ENCODE measurements around the gene STMND1.

Gene STMND1

DNA sequence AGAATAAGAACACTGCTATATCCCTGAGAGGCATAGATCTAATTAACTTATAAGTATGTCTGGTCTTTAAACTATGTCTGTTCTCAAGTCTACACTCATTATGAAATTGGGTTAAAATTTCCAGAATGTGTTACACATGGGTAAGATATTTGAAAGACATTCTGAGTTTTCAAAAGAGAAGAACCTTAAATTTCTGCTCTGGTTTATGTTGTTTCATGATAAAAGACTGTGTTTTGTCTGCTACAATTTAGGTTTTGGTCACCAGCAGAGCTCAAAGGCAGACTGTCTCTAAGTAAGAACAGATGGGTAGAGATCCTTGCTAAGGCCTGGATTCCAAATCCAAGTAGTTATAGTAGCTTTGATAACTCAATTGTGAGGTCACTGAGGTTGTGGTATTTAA lies 6.0 kb downstream of the STMND1 start:
- TF ChIP-seq EGR1 (IDR thresholded peaks at IDR 0.05) (no peak), NFIC (IDR thresholded peaks at IDR 0.05) (no peak), FOXM1 (IDR thresholded peaks at IDR 0.05; ENCODE audit: borderline replicate concordance, low read depth) (no peak), TCF12 (IDR thresholded peaks at IDR 0.05; ENCODE audit: low read depth) (no peak), CEBPB (IDR thresholded peaks at IDR 0.05) (no peak), YY1 (IDR thresholded peaks at IDR 0.05; ENCODE audit: low read depth) (no peak), TEAD4 (IDR thresholded peaks at IDR 0.05) (no peak), CREB1 (IDR thresholded peaks at IDR 0.05; ENCODE audit: low read depth) (no peak), ZBTB7A (IDR thresholded peaks at IDR 0.05; ENCODE audit: low read depth) (no peak), TAF1 (IDR thresholded peaks at IDR 0.05; ENCODE audit: low read depth) (no peak), EP300 (IDR thresholded peaks at IDR 0.05; ENCODE audit: borderline replicate concordance) (no peak), RAD21 (IDR thresholded peaks at IDR 0.05; ENCODE audit: low read depth) (no peak)
- TF ChIP-seq, protein P1, sequence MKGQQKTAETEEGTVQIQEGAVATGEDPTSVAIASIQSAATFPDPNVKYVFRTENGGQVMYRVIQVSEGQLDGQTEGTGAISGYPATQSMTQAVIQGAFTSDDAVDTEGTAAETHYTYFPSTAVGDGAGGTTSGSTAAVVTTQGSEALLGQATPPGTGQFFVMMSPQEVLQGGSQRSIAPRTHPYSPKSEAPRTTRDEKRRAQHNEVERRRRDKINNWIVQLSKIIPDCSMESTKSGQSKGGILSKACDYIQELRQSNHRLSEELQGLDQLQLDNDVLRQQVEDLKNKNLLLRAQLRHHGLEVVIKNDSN (IDR thresholded peaks at IDR 0.05) = no peak
- TF ChIP-seq, protein P2, sequence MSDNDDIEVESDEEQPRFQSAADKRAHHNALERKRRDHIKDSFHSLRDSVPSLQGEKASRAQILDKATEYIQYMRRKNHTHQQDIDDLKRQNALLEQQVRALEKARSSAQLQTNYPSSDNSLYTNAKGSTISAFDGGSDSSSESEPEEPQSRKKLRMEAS (IDR thresholded peaks at IDR 0.05) = no peak
- TF ChIP-seq, protein P3, sequence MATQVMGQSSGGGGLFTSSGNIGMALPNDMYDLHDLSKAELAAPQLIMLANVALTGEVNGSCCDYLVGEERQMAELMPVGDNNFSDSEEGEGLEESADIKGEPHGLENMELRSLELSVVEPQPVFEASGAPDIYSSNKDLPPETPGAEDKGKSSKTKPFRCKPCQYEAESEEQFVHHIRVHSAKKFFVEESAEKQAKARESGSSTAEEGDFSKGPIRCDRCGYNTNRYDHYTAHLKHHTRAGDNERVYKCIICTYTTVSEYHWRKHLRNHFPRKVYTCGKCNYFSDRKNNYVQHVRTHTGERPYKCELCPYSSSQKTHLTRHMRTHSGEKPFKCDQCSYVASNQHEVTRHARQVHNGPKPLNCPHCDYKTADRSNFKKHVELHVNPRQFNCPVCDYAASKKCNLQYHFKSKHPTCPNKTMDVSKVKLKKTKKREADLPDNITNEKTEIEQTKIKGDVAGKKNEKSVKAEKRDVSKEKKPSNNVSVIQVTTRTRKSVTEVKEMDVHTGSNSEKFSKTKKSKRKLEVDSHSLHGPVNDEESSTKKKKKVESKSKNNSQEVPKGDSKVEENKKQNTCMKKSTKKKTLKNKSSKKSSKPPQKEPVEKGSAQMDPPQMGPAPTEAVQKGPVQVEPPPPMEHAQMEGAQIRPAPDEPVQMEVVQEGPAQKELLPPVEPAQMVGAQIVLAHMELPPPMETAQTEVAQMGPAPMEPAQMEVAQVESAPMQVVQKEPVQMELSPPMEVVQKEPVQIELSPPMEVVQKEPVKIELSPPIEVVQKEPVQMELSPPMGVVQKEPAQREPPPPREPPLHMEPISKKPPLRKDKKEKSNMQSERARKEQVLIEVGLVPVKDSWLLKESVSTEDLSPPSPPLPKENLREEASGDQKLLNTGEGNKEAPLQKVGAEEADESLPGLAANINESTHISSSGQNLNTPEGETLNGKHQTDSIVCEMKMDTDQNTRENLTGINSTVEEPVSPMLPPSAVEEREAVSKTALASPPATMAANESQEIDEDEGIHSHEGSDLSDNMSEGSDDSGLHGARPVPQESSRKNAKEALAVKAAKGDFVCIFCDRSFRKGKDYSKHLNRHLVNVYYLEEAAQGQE (IDR thresholded peaks at IDR 0.05; ENCODE audit: low read depth) = no peak

DNA sequence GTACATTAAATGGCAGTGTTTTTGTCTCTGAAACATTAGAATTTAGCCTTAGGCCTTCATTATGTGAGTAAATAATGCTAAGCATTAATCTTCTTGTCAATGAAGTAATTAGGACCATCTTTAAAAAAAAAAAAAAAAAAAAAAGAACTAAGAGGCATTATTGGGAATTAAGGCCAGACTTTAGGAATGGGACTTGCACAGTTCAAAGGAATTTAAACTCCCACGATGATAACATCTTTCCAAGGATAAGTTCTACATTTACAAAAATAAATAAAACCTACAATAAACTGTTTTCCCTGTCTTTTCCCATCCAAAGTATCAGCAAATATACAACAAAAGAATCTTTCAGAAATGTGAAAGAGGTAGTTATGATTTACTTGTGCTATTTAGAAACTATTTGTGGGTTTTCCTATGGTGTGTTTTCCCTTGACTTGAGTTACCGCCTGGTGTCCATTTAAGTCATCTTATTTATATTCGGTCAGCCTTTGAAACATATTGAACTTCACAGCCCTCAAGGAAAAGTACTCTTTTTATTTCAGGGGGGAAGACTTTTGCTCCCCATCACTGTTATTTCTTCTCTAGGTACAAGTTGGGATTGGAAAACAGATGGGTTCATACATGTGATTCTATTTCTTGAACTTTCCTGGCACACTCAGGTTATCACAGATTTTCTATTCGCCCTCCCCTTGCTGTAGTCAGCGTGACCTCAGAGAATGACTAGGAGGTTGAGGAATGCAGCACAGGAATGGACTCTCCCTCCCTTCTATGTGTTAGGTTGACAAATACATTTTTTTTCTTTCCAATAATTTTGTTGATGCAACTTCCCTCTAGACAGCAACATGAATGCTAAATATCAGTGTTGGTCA lies 13.6 kb downstream of the STMND1 start:
- TF ChIP-seq, protein P1 (IDR thresholded peaks at IDR 0.05) = no peak
- TF ChIP-seq TCF12 (IDR thresholded peaks at IDR 0.05; ENCODE audit: low read depth) (no peak), TEAD4 (IDR thresholded peaks at IDR 0.05) (peak; percentile 79; the same call in 1 of the 2 replicates), RAD21 (IDR thresholded peaks at IDR 0.05; ENCODE audit: low read depth) (no peak)
- TF ChIP-seq, protein P2 (IDR thresholded peaks at IDR 0.05) = no peak

DNA sequence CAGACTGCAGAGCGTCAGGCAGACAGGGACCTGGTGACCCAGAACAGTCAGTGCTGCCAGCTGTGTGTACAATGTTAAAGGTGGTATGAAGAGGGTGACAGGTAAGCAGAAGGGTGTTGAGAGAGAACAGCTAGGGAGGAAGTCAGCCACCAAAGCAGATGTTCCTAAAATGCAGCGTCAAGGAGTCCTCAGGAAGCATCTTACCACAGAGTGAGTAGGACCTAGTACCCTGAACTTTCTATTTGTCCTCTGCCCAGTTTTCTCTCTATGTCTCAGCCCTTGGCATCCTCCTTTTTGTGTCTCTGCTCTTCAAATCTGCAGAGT lies 14.2 kb downstream of the STMND1 start:
- TF ChIP-seq, protein P2 (IDR thresholded peaks at IDR 0.05) = no peak
- TF ChIP-seq CEBPB (IDR thresholded peaks at IDR 0.05) (no peak), TAF1 (IDR thresholded peaks at IDR 0.05; ENCODE audit: low read depth) (no peak), TCF12 (IDR thresholded peaks at IDR 0.05; ENCODE audit: low read depth) (no peak), EP300 (IDR thresholded peaks at IDR 0.05; ENCODE audit: borderline replicate concordance) (no peak), YY1 (IDR thresholded peaks at IDR 0.05; ENCODE audit: low read depth) (no peak), TEAD4 (IDR thresholded peaks at IDR 0.05) (no peak), FOXM1 (IDR thresholded peaks at IDR 0.05; ENCODE audit: borderline replicate concordance, low read depth) (no peak)
- TF ChIP-seq, protein P1 (IDR thresholded peaks at IDR 0.05) = no peak
- TF ChIP-seq, protein P3 (IDR thresholded peaks at IDR 0.05; ENCODE audit: low read depth) = no peak

DNA sequence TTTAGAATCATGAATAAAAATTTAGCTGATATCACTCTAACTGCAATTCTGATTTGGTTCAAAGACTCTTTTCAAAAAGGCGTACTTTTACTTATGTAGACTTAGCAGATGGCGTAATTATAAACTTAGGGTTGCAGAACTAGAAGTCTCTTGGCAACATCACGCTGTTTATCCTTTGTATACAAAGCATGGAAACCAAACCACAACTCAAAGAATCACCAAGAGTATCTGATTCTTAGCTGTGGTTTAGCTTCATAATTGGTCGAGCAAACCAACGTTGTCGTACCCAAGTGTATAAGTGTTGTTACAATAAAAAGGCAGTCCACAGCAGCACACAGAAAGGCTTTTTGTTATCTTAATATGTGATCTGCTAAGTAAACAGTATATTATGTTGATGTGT lies 18.2 kb downstream of the STMND1 start:
- TF ChIP-seq RAD21 (IDR thresholded peaks at IDR 0.05; ENCODE audit: low read depth) = no peak
- no peak for TF ChIP-seq ZBTB7A (IDR thresholded peaks at IDR 0.05; ENCODE audit: low read depth)
- TF ChIP-seq TAF1 (IDR thresholded peaks at IDR 0.05; ENCODE audit: low read depth) = no peak
- no peak for TF ChIP-seq EGR1 (IDR thresholded peaks at IDR 0.05)
- TF ChIP-seq CREB1 (IDR thresholded peaks at IDR 0.05; ENCODE audit: low read depth) = no peak
- TF ChIP-seq EP300 (IDR thresholded peaks at IDR 0.05; ENCODE audit: borderline replicate concordance) = no peak
- TF ChIP-seq YY1 (IDR thresholded peaks at IDR 0.05; ENCODE audit: low read depth) = no peak
- no peak for TF ChIP-seq CEBPB (IDR thresholded peaks at IDR 0.05)
- TF ChIP-seq, protein P1 (IDR thresholded peaks at IDR 0.05) = no peak
- no peak for TF ChIP-seq TCF12 (IDR thresholded peaks at IDR 0.05; ENCODE audit: low read depth)
- TF ChIP-seq NFIC (IDR thresholded peaks at IDR 0.05) = no peak
- TF ChIP-seq FOXM1 (IDR thresholded peaks at IDR 0.05; ENCODE audit: borderline replicate concordance, low read depth) = no peak
- TF ChIP-seq, protein P2 (IDR thresholded peaks at IDR 0.05) = no peak
- TF ChIP-seq, protein P3 (IDR thresholded peaks at IDR 0.05; ENCODE audit: low read depth) = no peak
- no peak for TF ChIP-seq TEAD4 (IDR thresholded peaks at IDR 0.05)
